Erythroblast (primary cell): ENCODE measurements around the gene SETBP1.

Experiments used
- DNase-seq, 2 experiments: peaks; one replicate each; lab custom pipeline; 2025; lab: John Stamatoyannopoulos, UW
- GATA1 ChIP-seq: IDR thresholded peaks from 2 replicates; pipeline ENCODE4 v1.6.1; 2011; ENCODE audit warnings: low read depth, mild to moderate bottlenecking, control low read depth, low read length, moderate library complexity
- POLR2A ChIP-seq: IDR thresholded peaks from 2 replicates; pipeline ENCODE4 v1.6.1; 2011; ENCODE audit warnings: mild to moderate bottlenecking, low read length

The SETBP1 gene

DNA sequence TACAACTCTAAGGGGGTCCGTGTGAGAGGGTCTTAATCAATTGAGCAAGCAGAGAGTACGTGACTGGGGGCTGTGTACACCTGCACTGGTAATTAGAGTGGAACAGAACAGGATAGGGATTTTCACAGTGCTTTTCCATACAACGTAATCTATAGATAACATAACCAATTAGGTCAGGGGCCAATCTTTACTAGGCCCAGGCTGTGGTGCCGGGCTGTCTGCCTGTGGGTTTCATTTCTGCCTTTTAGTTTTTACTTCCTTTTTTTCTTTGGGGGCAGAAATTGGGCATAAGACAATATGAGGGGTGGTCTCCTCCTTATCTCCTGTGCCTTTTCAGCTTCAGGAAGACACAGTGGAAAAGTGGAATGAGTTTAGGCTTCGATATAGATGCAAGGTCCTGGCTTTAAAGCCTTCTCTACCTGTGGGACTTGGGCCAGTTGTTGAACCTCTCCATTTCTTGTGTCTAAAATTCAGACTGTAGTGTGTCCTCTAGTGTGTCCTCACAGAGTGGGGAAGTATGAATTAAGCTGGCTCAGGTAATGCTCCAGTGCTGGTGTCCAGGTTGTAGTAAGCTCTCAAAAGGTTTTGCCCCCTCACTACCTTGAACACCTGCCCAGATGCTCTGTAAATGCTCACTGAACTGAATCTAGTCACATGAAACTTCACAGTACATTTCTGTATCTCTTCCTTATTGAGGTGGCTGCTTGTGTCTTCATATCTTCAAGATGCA is 422.8 kb downstream of the SETBP1 start:
- TF ChIP-seq GATA1 (no peak), POLR2A (no peak)
- no peak for DNase-seq

GRCh38 chr18:45104049-45104395 is 423.3 kb downstream of the SETBP1 start:
- TF ChIP-seq GATA1: no peak
- no peak for TF ChIP-seq POLR2A
- DNase-seq: no peak

- DNase-seq: peak in 1 of 2 experiments; percentile 5
- TF ChIP-seq POLR2A (no peak), GATA1 (no peak)
Observed at GRCh38 chr18:45106331-45106774, 425.7 kb downstream of the SETBP1 start.

DNA sequence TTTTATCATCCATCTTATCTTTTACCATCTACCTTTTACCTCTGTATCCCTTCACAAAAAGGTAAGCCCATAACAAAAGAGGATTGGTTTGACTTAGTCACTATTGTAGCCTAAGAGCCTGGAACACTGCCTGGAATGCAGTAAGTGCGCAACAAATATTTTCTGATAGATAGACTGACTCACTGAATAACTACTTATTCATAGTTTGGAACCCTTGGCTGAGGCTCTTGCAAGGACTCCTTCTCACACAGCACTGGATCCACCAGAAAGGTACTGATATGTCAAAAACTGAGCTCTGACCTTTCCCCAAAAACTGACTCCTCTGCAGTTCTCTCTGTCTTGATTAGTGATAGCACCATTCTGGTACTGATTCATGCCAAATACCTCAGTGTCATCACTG is 426.7 kb downstream of the SETBP1 start:
- TF ChIP-seq POLR2A (no peak), GATA1 (no peak)
- no peak for DNase-seq

DNA sequence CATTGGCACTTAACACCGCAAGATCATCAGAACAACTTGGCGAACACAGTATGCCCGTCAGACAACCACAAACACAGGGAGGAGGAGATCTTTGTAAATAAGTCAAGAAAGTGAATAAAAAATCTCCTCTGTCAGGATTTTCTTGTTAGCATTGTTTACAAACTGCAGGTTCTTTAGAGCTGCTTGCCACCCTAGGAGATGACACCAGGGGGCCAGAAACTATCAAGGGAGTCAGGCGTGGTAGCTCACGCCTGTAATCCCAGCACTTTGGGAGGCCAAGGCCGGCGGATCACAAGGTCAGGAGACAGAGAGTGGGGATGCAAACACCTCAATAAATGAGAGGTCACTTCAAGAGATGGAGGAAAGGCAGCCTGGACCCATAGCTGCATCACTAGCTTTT is 428.1 kb downstream of the SETBP1 start:
- TF ChIP-seq POLR2A: no peak
- no peak for TF ChIP-seq GATA1
- DNase-seq: no peak

- TF ChIP-seq POLR2A (no peak), GATA1 (no peak)
- DNase-seq: no peak
Observed at GRCh38 chr18:45109271-45109670, 428.6 kb downstream of the SETBP1 start.

GRCh38 chr18:45109706-45110105 is 429.0 kb downstream of the SETBP1 start:
- DNase-seq: no peak
- TF ChIP-seq POLR2A (no peak), GATA1 (no peak)

DNA sequence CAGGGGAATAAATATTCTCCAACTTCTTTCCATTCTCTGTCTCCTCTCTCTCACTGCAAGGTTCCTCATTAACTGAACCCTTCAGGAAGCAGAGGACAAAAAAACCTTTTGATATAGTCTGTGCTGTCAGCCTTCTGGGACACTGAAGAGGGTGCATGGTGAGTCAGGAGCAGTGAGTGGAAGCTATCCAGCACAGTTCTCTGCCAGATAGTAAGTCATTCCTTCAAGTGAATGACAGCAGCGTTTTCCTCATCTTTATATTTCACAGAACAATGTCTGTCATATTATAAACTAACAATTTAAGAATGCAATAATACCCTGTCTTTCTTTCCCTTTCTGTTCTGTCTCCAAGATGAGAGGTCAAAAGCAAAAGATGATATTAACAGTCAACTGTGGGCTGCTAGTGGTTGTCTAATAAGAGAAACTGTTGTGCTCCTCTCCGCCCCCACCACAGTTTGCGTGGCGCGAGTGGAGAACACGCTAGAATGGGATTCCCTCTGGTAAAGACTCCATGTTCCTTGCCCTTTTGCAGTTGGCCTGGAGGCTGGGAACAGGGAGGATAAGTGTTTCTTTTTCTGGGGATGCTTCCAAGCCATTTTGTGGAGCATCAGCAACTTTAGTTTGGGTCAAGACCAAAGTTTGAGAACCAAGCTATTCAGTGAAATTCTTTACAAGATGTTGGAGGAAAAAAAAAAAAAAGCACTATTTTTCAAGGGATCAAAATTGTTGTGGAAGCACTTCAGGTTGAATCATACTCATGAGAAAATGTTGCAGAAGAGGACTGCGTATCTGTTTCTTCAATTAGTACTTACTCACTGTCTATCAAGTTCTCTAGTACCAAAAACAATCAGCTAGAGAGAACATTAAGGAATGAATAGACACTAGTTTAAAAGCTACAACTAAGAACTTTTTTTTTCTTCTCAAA is 430.2 kb downstream of the SETBP1 start:
- TF ChIP-seq GATA1: no peak
- no peak for TF ChIP-seq POLR2A
- no peak for DNase-seq

DNA sequence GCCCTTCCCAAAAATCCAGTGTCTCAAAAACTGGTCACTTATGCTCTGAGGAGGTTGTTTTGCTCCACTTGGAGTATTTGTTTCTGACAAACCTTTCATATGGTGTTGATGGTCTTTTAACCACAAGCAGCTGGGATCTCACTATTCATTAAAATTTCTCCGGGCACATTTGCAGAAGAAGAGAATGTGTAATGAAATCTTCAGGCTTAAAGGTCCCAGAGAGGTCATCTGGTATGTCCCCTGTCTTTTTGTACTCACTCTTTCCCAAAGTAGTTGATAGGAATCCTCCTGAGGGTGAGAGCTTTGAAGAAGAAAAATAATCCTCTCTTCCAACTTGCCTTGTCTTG is 430.8 kb downstream of the SETBP1 start:
- no peak for TF ChIP-seq POLR2A
- no peak for TF ChIP-seq GATA1

DNA sequence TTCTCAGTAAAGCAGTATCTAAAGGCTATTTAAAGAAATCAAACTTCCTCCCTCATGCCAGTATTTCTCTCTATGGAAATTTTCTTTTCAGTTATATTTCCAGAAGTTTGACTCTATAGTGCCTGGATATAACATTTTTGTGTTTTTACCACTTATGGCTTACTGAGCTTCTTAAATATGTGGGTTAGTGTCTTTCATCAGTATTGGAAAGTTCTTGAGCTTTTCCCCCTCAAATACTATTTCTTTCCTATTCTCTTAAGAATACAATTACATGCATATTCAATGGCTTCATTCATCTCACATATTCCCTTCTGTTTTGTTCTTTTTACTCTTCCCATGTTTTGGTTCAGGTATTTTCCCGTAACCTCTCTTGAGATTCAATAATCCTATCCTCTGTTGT is 432.0 kb downstream of the SETBP1 start:
- no peak for TF ChIP-seq GATA1
- no peak for TF ChIP-seq POLR2A
- no peak for DNase-seq

More for the DNA sequence above, 430.8 kb downstream of the SETBP1 start:
- no peak for DNase-seq

- DNase-seq: no peak
- TF ChIP-seq GATA1 (no peak), POLR2A (no peak)
Observed at GRCh38 chr18:45116116-45116515, 435.4 kb downstream of the SETBP1 start.
